ENCODE measurements around the gene DAGLB.

GRCh38 chr7:6409091-6409490 lies 38.7 kb downstream of the DAGLB start:
- TF ChIP-seq CTCF (IDR thresholded peaks at IDR 0.05; ENCODE audit: insufficient read depth, low read depth, low read length): no peak
- TF ChIP-seq EZH2 (IDR thresholded peaks at IDR 0.05; ENCODE audit: insufficient read depth, low read length): no peak

All from astrocyte (in vitro differentiated cells and primary cell).